ENCODE data around the gene CCDC110.
"Not testable (repeated sequence)": the region's sequence is repeated elsewhere in the genome, so short reads cannot be mapped to it uniquely, and the experiment has no call there.

CCDC110 gene

DNA sequence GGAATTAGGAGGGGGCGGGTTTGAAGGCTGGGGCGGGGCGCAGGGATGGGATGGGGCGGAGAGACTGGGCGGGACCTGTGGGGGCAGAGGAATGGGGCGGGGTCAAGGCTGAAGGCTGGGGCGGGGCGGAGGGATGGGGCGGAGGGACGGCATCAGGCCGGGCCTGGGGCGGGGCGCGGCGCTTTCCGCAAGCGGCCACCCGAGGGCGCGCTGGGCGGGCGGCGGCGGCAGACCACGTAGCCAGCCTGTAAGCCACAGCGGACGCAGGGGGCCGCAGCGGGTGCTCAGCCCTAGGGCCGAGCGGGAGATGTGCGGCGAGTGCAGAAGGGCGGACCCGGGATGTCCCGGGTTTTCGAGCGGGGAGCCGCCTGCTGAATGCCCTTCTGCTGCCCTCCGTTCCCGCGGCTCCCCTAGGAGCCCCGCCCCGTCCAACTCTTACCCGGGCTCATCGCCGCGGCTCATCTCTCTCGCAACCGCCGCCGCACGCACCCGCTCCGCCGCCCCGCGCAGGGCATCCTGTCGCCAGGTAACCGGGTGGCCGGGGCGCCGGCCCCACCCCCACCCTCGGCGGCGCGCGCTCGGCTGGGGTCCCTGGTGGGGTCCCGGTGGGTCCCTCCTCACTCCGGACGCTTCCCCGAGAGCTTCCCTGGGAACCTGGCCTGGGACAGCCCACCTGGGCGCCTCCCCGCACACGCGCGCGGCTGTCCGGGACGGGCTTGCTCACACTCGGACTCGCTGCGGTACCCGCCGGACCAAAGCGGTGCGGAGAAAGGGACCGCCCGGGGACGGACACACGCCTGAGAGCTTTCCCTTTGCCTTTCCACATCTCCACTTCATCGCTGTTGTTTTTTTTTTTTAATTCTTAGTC lies at the start of gene CCDC110:
TSS of gene CCDC110 (minus strand) at position 499 of the 868 bp plus-strand sequence. CDS start at position 449, 50 bp downstream.
- DNase-seq, result peak; percentile 26 to 91

DNA sequence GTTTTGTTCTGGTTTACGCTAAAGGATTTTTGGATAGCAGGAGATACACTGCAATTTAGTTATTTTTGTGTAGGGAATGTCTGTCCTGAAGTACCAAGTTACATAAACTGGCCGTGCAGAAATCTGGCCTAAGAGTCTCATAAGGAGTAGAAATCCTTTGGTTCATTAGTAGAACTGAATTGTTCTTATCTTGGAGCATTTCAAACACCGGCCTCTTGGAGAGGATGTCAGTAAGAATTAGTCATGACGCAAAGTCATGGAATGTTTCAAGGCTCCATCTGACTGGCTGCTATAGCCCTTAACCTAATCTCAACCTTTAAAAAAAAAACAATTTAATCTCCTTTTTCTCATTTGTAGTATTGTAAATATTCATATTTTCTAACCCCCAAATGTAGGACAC lies 48.6 kb upstream of the CCDC110 start:
- no peak for DNase-seq

DNA sequence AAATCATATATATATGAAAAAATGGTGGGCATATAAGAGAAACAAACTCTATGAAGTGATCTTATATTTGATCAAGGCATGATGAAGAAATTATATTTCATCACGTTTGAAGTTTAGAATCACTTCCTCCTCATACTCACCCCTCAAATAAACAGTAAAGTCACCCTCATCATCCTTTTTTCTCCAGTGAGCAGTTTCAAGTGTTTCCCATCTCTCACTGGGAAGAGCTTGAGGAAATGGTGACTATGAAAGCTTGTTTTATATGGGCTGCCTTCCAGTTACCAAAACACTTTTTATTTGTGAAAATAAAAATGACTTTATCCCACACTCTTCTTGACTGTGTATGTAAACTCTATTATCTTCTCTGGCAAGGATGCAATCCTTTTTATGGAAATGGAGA lies 47.0 kb upstream of the CCDC110 start:
- DNase-seq, result no peak

DNA sequence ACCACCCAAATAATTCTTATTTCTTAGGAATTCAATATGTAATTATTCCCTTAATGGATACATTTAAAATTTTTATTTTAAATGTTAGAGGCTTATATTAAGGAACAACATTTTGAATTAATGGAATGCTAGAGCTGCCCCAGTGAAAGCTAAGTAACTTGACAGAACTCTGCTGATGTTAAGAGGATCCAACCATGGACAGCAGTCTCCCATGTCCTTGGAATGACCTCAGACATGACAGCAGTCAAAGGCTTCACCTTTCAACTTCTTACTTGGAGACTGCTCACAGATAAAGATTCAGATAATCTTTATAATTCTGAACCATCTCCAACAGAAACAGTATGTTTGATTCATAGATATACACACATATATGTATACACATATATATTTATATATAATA lies 46.5 kb upstream of the CCDC110 start:
- DNase-seq, result no peak

DNA sequence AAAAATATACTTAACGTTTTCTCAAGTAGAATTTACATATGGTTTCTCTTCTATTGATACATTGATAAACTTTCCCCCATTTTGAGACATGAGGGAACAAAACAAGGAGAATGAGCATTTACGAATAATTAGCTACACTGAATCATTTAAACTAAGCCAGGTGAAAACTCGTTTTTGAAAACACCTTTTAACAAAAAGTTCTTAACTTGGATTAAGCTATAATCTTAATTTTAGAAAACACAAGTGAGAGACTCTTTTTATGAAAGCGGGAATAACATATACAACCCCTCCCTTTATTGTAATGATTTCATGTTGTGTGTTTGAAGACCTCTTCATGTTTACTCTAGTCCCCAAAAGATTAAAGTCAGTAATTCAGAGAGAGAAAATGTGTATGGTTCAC lies 43.7 kb upstream of the CCDC110 start:
- no peak for DNase-seq

DNA sequence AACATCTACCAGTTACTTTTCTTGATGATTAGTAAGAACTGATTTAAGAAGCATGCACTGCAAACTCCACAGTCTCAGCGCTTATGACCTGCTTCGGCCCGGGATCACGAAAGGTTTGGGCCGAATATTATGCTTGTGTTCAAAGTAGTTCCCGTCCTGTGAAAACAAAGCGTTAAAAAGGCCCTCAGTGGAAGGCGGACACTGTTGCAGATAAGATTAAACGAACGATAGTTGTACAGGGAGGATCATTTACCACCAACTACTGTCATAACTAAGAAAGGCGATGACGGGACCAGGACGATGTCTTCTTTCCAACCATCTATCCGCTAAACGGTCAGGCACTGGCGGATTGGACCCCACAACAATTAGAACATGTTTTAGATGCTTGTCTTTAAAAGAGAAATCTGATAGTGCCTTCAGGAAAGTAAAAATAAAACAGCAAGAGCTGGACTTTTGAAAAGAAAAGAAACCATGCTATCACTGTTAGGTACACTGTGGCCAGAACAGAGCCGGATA lies 42.7 kb upstream of the CCDC110 start:
- DNase-seq, result no peak

DNA sequence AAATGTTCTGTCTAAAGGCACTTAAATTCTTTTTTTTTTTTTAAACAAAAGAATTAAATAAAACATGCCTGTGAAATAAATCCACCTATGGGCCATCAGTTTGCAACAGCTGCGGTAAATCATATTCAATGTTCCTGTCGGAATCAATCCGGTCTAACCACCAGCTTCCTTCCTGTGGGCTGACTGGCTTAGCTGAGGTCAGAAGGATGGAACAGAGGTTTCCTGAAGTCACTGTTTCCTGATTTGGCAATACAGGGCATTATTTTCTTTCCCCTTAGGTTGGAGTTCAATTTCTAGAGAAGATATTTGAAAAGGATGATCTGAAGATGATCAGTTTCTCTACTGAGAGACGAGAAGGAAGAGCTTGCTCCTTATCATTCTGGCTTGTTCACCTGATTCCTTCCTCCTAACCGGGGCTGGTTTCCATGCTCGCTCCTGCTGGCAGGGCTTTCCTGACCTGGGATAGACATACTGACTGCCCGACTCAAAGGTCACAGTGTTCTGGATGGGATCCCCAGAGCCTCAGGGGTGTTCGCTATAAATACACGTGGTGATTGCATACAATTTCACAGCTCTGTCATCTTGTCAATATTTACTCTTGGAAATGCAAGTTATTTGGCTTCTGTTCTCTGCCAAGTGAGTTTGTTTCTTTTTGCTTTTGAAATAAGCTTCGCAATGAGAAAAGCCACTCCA lies 42.1 kb upstream of the CCDC110 start:
- DNase-seq, result peak in 1 of 2 experiments; percentile 0

DNA sequence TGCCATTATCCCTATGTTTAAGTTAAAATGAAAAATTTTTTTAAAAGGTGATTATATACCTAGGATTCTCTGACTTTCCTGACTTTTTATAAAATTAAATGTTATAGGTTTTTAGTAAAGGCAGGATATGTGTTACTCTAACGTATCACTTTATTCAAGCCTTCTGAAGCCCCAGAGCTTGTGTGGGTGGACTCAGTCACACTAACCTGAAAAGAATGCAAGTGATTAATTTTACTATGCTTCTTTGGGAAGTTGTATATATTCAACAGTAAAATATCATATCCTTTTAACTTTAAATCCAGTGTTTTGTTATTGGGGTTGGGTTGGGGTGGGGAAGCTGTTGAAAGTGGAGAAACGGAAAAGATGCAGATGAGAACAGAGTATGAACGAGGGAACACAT lies 41.0 kb upstream of the CCDC110 start:
- DNase-seq, result no peak

DNA sequence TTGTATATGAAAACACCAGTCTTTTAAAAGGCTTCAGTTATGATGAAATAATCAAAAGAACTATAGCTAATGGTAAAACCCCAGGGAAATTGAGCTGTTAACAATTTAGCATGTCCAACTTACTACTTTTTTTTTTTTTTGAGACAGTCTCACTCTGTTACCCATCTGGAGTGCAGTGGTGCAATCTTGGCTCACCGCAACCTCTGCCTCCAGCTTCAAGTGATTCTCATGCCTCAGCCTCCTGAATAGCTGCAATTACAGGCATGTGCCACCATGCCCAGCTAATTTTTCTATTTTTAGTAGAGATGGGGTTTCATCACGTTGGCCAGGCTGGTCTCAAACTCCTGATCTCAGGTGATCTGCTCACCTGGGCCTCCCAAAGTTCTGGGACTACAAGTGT lies 39.7 kb upstream of the CCDC110 start:
- DNase-seq, result not testable (repeated sequence)

DNA sequence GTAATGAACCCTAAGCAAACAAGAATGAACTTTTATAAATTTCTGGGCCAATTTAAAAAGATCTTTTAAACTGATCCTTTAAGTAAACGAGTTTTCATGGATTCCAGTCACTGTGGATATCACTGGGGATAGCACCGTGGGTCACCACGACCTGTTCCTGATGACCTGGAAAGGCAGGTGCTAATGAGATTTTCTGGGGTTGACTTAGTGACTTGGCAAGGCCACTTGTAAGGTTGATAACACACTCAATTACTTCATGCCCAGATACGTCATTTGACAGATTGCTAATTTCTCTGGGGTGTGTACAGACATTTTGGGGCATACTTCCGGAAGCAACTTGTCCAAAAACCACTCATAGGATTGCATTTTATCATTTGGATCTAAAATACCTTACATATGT lies 39.3 kb upstream of the CCDC110 start:
- no peak for DNase-seq

DNA sequence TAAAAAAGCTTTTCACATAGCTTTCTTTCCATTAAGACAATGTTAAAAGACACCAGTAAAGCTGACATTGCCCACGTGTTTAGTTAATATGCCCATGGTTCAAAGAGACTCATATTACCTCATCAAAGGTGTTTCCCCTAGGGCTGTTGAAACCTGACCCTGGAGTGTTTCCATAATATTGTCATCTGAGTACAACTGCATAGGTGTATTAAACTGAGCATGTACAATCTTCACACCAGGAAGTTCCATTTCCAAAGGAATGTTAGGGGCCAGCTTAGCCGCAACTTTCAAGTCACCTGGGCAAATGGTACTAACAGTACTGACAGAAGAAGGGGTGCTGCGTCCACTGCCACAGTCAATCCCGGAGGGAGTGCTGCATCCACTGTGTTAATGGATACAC lies 36.6 kb upstream of the CCDC110 start:
- peak; percentile 67 for DNase-seq

DNA sequence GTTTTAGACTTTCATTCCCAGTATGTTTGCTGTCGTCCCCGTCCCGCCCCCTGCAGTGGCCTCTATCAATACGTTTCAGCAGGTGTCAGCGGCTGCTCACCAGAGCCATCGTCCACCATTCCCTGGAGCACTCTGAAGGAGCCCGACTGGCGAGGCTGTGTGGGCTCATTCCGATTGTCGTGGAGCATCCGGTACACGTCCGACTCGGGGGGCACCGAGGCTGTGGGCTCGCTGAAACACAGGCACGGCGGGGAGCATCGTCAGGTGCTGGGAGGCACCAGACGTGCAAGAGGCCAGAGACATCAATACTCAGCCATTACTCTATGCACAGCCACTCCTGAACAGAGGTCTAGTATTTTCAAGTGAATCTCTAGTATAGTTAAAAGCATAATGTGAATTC lies 34.9 kb upstream of the CCDC110 start:
- DNase-seq, result no peak

DNA sequence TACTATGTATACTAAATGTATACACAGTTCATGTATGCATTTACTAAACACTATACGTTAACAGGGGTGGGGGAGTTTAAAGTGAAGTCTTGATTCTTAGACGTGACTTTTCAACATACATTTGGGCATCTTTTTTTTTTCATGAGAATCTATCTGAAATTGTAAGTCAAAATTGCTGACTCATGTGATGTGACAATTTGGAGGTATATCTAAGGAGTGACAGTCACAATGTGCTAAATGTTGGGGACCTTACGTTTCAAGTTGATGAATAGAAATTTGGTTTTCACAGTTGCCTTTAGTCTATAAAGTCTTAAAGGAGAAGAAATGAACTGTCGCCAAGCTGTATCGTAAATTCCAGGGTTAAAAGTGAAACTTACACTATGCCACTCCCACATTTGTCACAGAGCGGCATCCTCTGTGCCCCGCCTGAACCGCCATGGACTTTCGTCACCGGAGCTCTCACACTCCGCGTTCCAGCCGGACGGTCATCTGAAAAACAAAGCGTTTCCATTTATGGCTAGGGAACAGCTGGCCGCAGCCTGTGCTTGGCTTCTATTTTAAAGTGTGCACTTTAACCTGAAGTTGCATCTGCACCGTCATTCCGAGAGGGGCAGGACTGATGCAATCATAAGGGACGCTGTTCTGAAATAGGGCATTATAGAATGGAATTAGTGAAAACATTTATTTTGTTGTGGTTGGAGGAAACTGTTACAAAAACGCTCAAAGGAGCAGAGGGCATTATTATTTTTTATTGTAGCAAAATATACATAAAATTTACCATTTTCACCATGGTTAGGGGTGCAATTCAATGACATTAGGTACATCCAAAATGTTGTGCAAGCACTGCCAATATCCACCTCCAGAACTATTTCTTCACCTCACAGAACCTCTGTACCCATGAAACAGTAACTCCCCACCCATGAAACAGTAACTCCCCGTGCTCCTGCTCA lies 32.8 kb upstream of the CCDC110 start:
- DNase-seq, result peak; percentile 1 to 52

DNA sequence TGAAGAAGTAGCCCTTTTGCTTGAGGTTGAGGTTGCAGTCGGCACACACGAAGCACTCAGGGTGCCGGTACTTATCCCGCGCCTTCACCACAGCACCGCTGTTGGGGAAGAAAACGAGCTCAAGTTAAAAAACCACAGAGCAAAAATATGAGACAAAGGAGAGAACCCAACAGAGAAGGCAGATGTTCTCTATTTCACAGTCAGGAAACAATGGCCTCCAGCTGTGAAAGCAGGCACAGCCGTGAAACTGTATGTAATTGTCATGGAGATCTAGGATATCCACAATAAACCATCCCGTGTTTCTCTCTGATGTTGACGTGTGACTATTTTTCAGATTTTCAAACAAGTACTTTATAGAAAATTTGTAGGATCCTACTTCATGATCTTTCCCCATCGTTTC lies 30.9 kb upstream of the CCDC110 start:
- no peak for DNase-seq

DNA sequence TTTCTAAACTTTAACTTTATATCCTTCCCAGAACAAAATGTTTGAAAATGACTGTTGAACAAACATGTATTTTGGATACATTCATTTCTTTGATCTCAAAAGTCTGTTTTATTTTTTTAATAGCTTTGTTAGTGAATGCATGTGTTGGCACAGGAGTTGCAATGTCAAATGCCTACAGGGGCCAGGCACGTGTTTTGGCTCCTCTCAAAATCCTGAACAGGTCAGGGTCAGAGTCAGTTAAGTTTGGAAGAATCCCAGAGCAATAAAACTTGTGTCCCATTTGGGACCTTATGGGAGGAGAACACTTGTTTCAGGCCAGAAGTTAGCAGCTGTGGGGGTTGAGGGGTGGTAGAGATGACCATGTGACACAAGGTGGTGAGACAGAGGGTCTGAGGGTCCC lies 29.0 kb upstream of the CCDC110 start:
- DNase-seq, result no peak

DNA sequence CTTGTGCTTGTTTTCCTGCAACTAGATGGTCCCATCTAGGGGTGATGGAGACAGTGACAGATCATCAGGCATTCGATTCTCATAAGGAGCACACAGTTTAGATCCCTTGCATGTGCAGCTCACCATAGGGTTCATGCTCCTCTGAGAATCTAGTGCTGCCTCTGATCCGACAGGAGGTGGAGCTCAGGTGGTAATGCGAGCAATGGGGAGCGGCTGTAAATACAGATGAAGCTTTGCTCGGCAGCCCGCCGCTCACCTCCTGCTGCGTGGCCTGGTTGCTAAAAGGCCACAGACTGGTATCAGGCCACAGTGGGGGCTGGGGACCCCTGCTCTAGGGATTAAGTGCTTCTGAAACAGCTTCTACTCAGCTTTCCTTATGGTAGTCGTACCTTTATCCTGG lies 28.5 kb upstream of the CCDC110 start:
- DNase-seq, result no peak

DNA sequence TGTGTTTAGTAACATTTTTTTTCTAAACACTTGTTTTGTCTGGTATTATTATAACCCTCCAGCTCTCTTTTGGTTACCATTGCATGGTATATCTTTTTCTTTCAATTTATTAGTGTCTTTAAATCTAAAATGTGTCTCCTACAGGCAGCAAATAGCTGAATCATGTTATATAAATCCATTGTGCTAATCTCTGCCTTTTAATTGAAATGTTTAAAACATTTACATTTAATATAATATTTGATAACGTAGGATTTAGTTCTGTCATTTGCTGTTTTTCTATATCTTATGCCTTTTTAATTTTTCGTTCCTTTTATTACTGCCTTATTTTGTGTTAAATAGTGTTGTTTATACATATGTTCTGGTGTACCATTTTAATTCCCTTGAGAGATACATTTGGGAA lies 17.1 kb upstream of the CCDC110 start:
- no peak for DNase-seq

DNA sequence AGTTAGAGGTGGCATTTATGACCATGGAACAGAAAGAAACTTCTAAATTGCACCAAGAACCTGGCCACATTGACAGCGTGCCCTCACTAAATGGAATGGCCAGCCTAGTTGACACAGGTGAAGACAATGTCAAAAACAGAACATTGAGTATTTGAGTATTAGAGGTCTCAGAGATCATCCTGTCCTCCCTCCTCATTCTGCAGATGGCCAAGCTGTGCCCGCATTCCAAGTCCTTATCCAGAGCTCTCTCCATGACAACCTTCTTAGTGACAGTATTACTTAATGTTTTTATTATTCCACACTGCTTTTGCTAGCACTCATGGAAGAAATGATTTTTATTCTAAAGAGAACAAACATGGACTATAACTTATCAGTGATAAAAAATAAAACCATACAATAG lies 9.9 kb upstream of the CCDC110 start:
- no peak for DNase-seq

DNA sequence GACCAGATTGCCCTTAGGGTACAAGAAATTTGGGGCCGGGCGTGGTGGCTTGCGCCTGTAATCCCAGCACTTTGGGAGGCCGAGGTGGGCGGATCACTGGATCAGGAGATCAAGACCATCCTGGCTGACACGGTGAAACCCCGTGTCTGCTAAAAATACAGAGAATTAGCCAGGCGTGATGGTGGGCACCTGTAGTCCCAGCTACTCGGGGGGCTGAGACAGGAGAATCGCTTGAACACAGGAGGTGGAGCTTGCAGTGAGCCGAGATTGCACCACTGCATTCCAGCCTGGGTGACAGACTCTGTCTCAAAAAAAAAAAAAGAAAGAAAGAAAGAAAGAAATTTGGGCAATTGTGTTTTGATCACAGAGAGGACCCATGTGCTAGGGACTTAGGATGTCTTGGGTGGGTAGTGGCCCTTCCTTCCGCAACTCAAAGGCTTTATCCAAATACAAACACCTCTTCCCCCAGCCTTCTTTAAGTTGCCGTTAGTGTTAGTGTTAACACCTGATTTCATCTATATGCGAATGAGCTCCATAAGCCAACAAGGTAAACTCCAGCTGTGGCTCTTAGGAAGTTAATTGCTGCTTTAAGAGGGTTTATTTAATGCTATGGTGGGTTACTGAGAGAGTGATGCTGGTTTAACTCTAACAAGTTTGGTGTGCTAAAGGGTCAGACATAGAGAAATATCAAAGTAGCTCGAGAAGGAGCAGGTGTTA lies 8.6 kb upstream of the CCDC110 start:
- no peak for DNase-seq

DNA sequence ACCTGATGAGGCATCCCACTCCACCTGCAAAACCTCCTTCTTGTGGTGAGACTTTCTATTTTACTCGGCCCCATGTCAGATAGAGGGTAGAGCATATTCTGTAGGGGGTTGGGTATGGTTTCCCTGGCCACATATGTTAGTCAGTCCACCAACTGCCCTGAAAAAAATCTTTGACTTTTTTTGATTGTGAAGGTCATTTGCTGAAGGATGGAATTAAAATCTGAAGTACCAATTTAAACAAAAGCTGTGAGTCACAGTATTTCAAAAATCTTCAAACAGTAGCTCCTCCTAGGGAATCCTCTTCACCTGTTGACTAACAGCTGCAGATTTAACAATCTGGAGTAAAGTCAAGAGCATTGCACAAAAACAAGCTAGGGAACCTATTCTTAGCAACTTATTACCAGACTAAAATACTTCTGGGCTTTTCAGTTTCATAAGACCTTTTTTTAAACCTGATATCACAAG lies 8.0 kb upstream of the CCDC110 start:
- no peak for DNase-seq

DNA sequence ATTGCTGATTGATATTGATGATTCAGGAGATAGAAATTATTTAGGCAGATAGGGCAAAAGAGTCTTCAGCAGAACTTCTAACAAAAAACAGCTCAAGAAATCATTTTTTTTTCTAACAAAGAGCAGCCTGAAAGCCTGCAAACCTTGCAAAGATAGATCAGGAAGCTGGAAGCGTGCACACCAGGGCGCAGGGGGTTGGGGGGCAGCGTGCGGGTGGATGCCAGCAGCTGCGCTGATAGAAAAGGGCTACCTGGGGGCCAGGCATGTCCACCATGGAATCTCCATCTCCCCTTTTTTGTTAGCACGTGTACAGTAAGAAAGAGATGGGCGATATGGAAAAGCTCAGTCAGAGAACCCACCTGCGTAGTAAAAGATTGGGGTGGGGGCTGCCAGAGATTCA lies 1.7 kb upstream of the CCDC110 start:
- DNase-seq, result no peak

DNA sequence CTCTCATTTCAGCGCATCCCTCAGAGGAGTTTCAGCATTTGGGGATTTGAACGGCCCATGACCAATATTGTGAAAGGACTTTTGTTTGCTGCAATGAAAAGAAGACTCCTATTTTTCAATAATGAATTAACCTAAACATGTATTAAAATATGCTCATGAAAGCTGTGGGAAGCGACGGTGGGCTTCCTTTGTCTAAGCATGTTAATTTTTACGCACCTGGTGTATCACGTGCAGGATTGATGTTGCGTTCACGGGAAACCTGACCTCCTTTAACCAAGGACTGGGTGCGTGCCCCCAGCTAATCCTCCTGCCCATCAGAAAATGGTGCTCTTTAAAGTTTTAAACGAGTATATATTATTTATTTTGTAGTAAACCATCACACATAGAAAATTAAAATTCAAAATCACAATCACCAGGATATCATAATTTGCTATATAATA lies 590 bp upstream of the CCDC110 start:
- peak in 1 of 2 experiments; percentile 23 for DNase-seq

Measured in NCI-H526 (cell line).